GM19035 (cell line): ENCODE measurements around the gene MCFD2.
"Not testable (repeated sequence)": the region's sequence is repeated elsewhere in the genome, so short reads cannot be mapped to it uniquely, and the experiment has no call there.

Source experiments
- ATAC-seq: cut with Tn5 transposase; IDR thresholded peaks from one replicate; pipeline ENCODE4 v1.9.1; 2021; ENCODE audit not compliant: unreplicated experiment

The MCFD2 gene

GRCh38 chr2:46904908-46905678, 10.5 kb downstream of the MCFD2 start:
- not testable (repeated sequence) for ATAC-seq

- ATAC-seq: not testable (repeated sequence)
Observed at GRCh38 chr2:46902980-46903379, 12.6 kb downstream of the MCFD2 start.

GRCh38 chr2:46902465-46902864, 13.1 kb downstream of the MCFD2 start:
- ATAC-seq: no peak

GRCh38 chr2:46901611-46902010, 14.0 kb downstream of the MCFD2 start:
- ATAC-seq: no peak

- no peak for ATAC-seq
Observed at GRCh38 chr2:46900381-46900780, 15.2 kb downstream of the MCFD2 start.

- no peak for ATAC-seq
Observed at GRCh38 chr2:46899053-46899452, 16.6 kb downstream of the MCFD2 start.

- ATAC-seq: no peak
Observed at GRCh38 chr2:46898024-46898423, 17.6 kb downstream of the MCFD2 start.

- no peak for ATAC-seq
Observed at GRCh38 chr2:46893269-46893939, 22.2 kb downstream of the MCFD2 start.

GRCh38 chr2:46891956-46892553, 23.6 kb downstream of the MCFD2 start:
- no peak for ATAC-seq

GRCh38 chr2:46888421-46888952, 27.1 kb downstream of the MCFD2 start:
- no peak for ATAC-seq

- ATAC-seq: no peak
Observed at GRCh38 chr2:46887028-46887885, 28.3 kb downstream of the MCFD2 start.

GRCh38 chr2:46886268-46887027, 29.2 kb downstream of the MCFD2 start:
- no peak for ATAC-seq

- no peak for ATAC-seq
Observed at GRCh38 chr2:46885376-46885775, 30.2 kb downstream of the MCFD2 start.

- no peak for ATAC-seq
Observed at GRCh38 chr2:46879511-46879910, 36.1 kb downstream of the MCFD2 start.

- ATAC-seq: no peak
Observed at GRCh38 chr2:46878886-46879285, 36.7 kb downstream of the MCFD2 start.

GRCh38 chr2:46878240-46878877, 37.2 kb downstream of the MCFD2 start:
- no peak for ATAC-seq

- ATAC-seq: no peak
Observed at GRCh38 chr2:46877619-46878113, 37.9 kb downstream of the MCFD2 start.

GRCh38 chr2:46876741-46877384, 38.7 kb downstream of the MCFD2 start:
- no peak for ATAC-seq
